Stimulated activated CD8-positive, alpha-beta memory T cell treated with anti-CD3 and anti-CD28 coated beads, Interleukin-4, amount 100 ng/mL, for 48 hours (primary cell): ENCODE measurements around the gene RAP1A.
"Not testable (repeated sequence)": the region's sequence is repeated elsewhere in the genome, so short reads cannot be mapped to it uniquely, and the experiment has no call there.

ENCODE experiments used
- DNase-seq: peaks from one replicate; pipeline ENCODE4 v3.0.0-alpha.2; 2020

Gene RAP1A

GRCh38 chr1:111598544-111598943, 21.0 kb upstream of the RAP1A start:
- peak; percentile 55 for DNase-seq

- DNase-seq = peak; percentile 61
Observed at GRCh38 chr1:111599781-111600693, 19.6 kb upstream of the RAP1A start.

GRCh38 chr1:111600886-111601386, 18.7 kb upstream of the RAP1A start:
- peak; percentile 46 for DNase-seq

- DNase-seq = no peak
Observed at GRCh38 chr1:111602302-111602701, 17.3 kb upstream of the RAP1A start.

- peak; percentile 68 for DNase-seq
Observed at GRCh38 chr1:111602974-111603373, 16.6 kb upstream of the RAP1A start.

GRCh38 chr1:111603979-111604378, 15.6 kb upstream of the RAP1A start:
- DNase-seq = peak; percentile 81

- no peak for DNase-seq
Observed at GRCh38 chr1:111604931-111605330, 14.7 kb upstream of the RAP1A start.

GRCh38 chr1:111605576-111605975, 14.0 kb upstream of the RAP1A start:
- no peak for DNase-seq

- DNase-seq = not testable (repeated sequence)
Observed at GRCh38 chr1:111606457-111607215, 13.0 kb upstream of the RAP1A start.

- DNase-seq = not testable (repeated sequence)
Observed at GRCh38 chr1:111608528-111608927, 11.1 kb upstream of the RAP1A start.

GRCh38 chr1:111611986-111612385, 7.6 kb upstream of the RAP1A start:
- DNase-seq = no peak

GRCh38 chr1:111615870-111616715, 3.5 kb upstream of the RAP1A start:
- DNase-seq = peak; percentile 56

GRCh38 chr1:111618081-111618480, 1.5 kb upstream of the RAP1A start:
- DNase-seq = no peak

- no peak for DNase-seq
Observed at GRCh38 chr1:111618961-111619634, 491 bp upstream of the RAP1A start.

- no peak for DNase-seq
Observed at GRCh38 chr1:111620441-111620971, 917 bp downstream of the RAP1A start.

GRCh38 chr1:111621050-111621449, 1.5 kb downstream of the RAP1A start:
- no peak for DNase-seq

- no peak for DNase-seq
Observed at GRCh38 chr1:111622166-111622565, 2.6 kb downstream of the RAP1A start.

- no peak for DNase-seq
Observed at GRCh38 chr1:111624382-111624781, 4.8 kb downstream of the RAP1A start.

GRCh38 chr1:111625276-111625675, 5.7 kb downstream of the RAP1A start:
- no peak for DNase-seq

- no peak for DNase-seq
Observed at GRCh38 chr1:111628153-111628552, 8.6 kb downstream of the RAP1A start.

- no peak for DNase-seq
Observed at GRCh38 chr1:111629190-111629954, 9.8 kb downstream of the RAP1A start.
